Fibroblast of mammary gland (primary cell): ENCODE data around the gene FANCC.

Source experiments
- DNase-seq: peaks from one replicate; pipeline ENCODE4 v3.0.0-alpha.2; 2010; ENCODE audit warnings: low read depth
- H3K4me3 ChIP-seq: 2 replicates; pipeline ENCODE4 v1.5.1; 2011; ENCODE audit warnings: low read depth, mild to moderate bottlenecking, low read length, moderate library complexity; ENCODE audit not compliant: control insufficient read depth
- CTCF ChIP-seq: conservative IDR thresholded peaks from 2 replicates; pipeline ENCODE4 v1.5.1; 2011; ENCODE audit warnings: low read depth, low read length, inconsistent platforms; ENCODE audit not compliant: control insufficient read depth, insufficient read depth

The FANCC gene

GRCh38 chr9:95100071-95100627 is 217.4 kb downstream of the FANCC start:
- no peak for TF ChIP-seq CTCF
- H3K4me3 ChIP-seq = no peak overlapping the region
- peak; percentile 52 for DNase-seq

- DNase-seq = no peak
- TF ChIP-seq CTCF = no peak
- no peak overlapping the region for H3K4me3 ChIP-seq
Observed at GRCh38 chr9:95099321-95100070, 218.0 kb downstream of the FANCC start.

- no peak overlapping the region for H3K4me3 ChIP-seq
- no peak for DNase-seq
- no peak for TF ChIP-seq CTCF
Observed at GRCh38 chr9:95098391-95098921, 219.1 kb downstream of the FANCC start.

- TF ChIP-seq CTCF = no peak
- DNase-seq = no peak
Observed at GRCh38 chr9:95097279-95097678, 220.2 kb downstream of the FANCC start.

GRCh38 chr9:95096807-95097206 is 220.7 kb downstream of the FANCC start:
- no peak for TF ChIP-seq CTCF
- no peak for DNase-seq

More at GRCh38 chr9:95097279-95097678, 220.2 kb downstream of the FANCC start:
- no peak overlapping the region for H3K4me3 ChIP-seq

GRCh38 chr9:95096381-95096780 is 221.1 kb downstream of the FANCC start:
- no peak for TF ChIP-seq CTCF

More at GRCh38 chr9:95096807-95097206, 220.7 kb downstream of the FANCC start:
- no peak overlapping the region for H3K4me3 ChIP-seq

More at GRCh38 chr9:95096381-95096780, 221.1 kb downstream of the FANCC start:
- no peak overlapping the region for H3K4me3 ChIP-seq
- DNase-seq = no peak
